ENCODE results near the gene JOSD2. TPM values are rescaled to one million over a fixed set of nuclear protein-coding genes. Genes with fewer than 3 reads are reported as not detected.

The JOSD2 gene
- total RNA-seq, 1 donor = 22.8 TPM

- no peak overlapping the region for H2AFZ ChIP-seq (ENCODE audit: low read length)
- no peak for TF ChIP-seq CTCF (IDR thresholded peaks at IDR 0.05; ENCODE audit: extremely low read depth, low read depth, low read length)
- no peak overlapping the region for H3K4me2 ChIP-seq (ENCODE audit: insufficient read depth, low read length)
- H3K9me3 ChIP-seq (ENCODE audit: low read depth, low read length) = no peaks in the 10 kb centered on the region
- no peak overlapping the region for H3K27ac ChIP-seq (ENCODE audit: low read depth, low read length)
- peaks cover 3% of the 10 kb centered on the region for H3K4me1 ChIP-seq (ENCODE audit: insufficient read depth, low read length)
- H3K36me3 ChIP-seq (ENCODE audit: insufficient read depth, low read length) = no peaks in the 10 kb centered on the region
- no peaks in the 10 kb centered on the region for H4K20me1 ChIP-seq (ENCODE audit: insufficient read depth, low read length)
- H3K4me3 ChIP-seq (ENCODE audit: insufficient read depth, low read length) = no peak overlapping the region
- H3K79me2 ChIP-seq (ENCODE audit: insufficient read depth, low read length) = no peaks in the 10 kb centered on the region
- DNase-seq (ENCODE audit: insufficient read length, low spot score, missing footprints) = peak; percentile 62
- H3K27me3 ChIP-seq (ENCODE audit: insufficient read depth, low read length) = peaks cover 13% of the 10 kb centered on the region
Observed at GRCh38 chr19:50554212-50554611, 43.2 kb upstream of the JOSD2 start.

- Histone ChIP-seq H3K4me3 (ENCODE audit: insufficient read depth, low read length) (no peak overlapping the region), H3K27me3 (ENCODE audit: insufficient read depth, low read length) (peaks cover 13% of the 10 kb centered on the region), H3K79me2 (ENCODE audit: insufficient read depth, low read length) (no peaks in the 10 kb centered on the region), H4K20me1 (ENCODE audit: insufficient read depth, low read length) (no peaks in the 10 kb centered on the region), H2AFZ (ENCODE audit: low read length) (no peak overlapping the region), H3K27ac (ENCODE audit: low read depth, low read length) (no peak overlapping the region), H3K4me1 (ENCODE audit: insufficient read depth, low read length) (peaks cover 3% of the 10 kb centered on the region), H3K4me2 (ENCODE audit: insufficient read depth, low read length) (no peak overlapping the region), H3K36me3 (ENCODE audit: insufficient read depth, low read length) (no peaks in the 10 kb centered on the region), H3K9me3 (ENCODE audit: low read depth, low read length) (no peaks in the 10 kb centered on the region)
- TF ChIP-seq CTCF (IDR thresholded peaks at IDR 0.05; ENCODE audit: extremely low read depth, low read depth, low read length) = no peak
- DNase-seq (ENCODE audit: insufficient read length, low spot score, missing footprints) = peak; percentile 49
Observed at GRCh38 chr19:50553134-50553703, 42.2 kb upstream of the JOSD2 start.

GRCh38 chr19:50552540-50552939 lies 41.5 kb upstream of the JOSD2 start:
- Histone ChIP-seq H2AFZ (ENCODE audit: low read length) (no peak overlapping the region), H3K4me3 (ENCODE audit: insufficient read depth, low read length) (no peak overlapping the region), H3K4me1 (ENCODE audit: insufficient read depth, low read length) (peaks cover 3% of the 10 kb centered on the region), H3K27me3 (ENCODE audit: insufficient read depth, low read length) (peaks cover 13% of the 10 kb centered on the region), H3K4me2 (ENCODE audit: insufficient read depth, low read length) (no peak overlapping the region), H3K9me3 (ENCODE audit: low read depth, low read length) (no peaks in the 10 kb centered on the region), H4K20me1 (ENCODE audit: insufficient read depth, low read length) (no peaks in the 10 kb centered on the region), H3K27ac (ENCODE audit: low read depth, low read length) (no peak overlapping the region), H3K36me3 (ENCODE audit: insufficient read depth, low read length) (no peaks in the 10 kb centered on the region), H3K79me2 (ENCODE audit: insufficient read depth, low read length) (no peaks in the 10 kb centered on the region)
- no peak for DNase-seq (ENCODE audit: insufficient read length, low spot score, missing footprints)
- no peak for TF ChIP-seq CTCF (IDR thresholded peaks at IDR 0.05; ENCODE audit: extremely low read depth, low read depth, low read length)

- H2AFZ ChIP-seq (ENCODE audit: low read length) = no peak overlapping the region
- H3K27ac ChIP-seq (ENCODE audit: low read depth, low read length) = no peak overlapping the region
- peaks cover 3% of the 10 kb centered on the region for H3K4me1 ChIP-seq (ENCODE audit: insufficient read depth, low read length)
- H4K20me1 ChIP-seq (ENCODE audit: insufficient read depth, low read length) = no peaks in the 10 kb centered on the region
- H3K4me2 ChIP-seq (ENCODE audit: insufficient read depth, low read length) = no peak overlapping the region
- no peaks in the 10 kb centered on the region for H3K9me3 ChIP-seq (ENCODE audit: low read depth, low read length)
- DNase-seq (ENCODE audit: insufficient read length, low spot score, missing footprints) = peak; percentile 81
- H3K27me3 ChIP-seq (ENCODE audit: insufficient read depth, low read length) = peaks cover 8% of the 10 kb centered on the region
- no peak for TF ChIP-seq CTCF (IDR thresholded peaks at IDR 0.05; ENCODE audit: extremely low read depth, low read depth, low read length)
- H3K36me3 ChIP-seq (ENCODE audit: insufficient read depth, low read length) = no peaks in the 10 kb centered on the region
- H3K79me2 ChIP-seq (ENCODE audit: insufficient read depth, low read length) = no peaks in the 10 kb centered on the region
- no peak overlapping the region for H3K4me3 ChIP-seq (ENCODE audit: insufficient read depth, low read length)
Observed at GRCh38 chr19:50551715-50552187, 40.8 kb upstream of the JOSD2 start.

All from osteoblast (primary cell).